Esophagus squamous epithelium (tissue), 5 donors: Measurements from ENCODE around the gene FFAR3. TPM values are rescaled to one million over a fixed set of nuclear protein-coding genes. Genes with fewer than 3 reads are reported as not detected.
"Not testable (repeated sequence)": the region's sequence is repeated elsewhere in the genome, so short reads cannot be mapped to it uniquely, and the experiment has no call there.

ENCODE experiments used
- DNase-seq: peaks from one replicate; lab custom pipeline; 2025; lab: John Stamatoyannopoulos, UW
- H3K27ac ChIP-seq, 4 donors: fragments of 200-600 bp; sonication (generic); one replicate each; pipeline ENCODE4 v1.5.1; 2016 to 2019; ENCODE audit warnings: mild to moderate bottlenecking in 1 of 4
- H3K27me3 ChIP-seq, 4 donors: fragments of 200-600 bp; sonication (generic); 1 replicate in 3 of 4; 2 replicates in 1 of 4; pipeline versions ENCODE4 v1.5.1 to v1.6.0; 2017 to 2021; ENCODE audit warnings: antibody characterized with exemption in 1 of 4
- H3K36me3 ChIP-seq, 3 donors: fragments of 200-600 bp; sonication (generic); one replicate each; pipeline ENCODE4 v1.5.1; 2016 to 2019
- H3K4me1 ChIP-seq, 3 donors: fragments of 200-600 bp; sonication (generic); one replicate each; pipeline ENCODE4 v1.5.1; 2017 to 2019
- H3K4me3 ChIP-seq, 4 donors: fragments of 200-600 bp; sonication (generic); 1 replicate in 3 of 4; 2 replicates in 1 of 4; pipeline ENCODE4 v1.5.1; 2016 to 2019; ENCODE audit warnings: mild to moderate bottlenecking in 2 of 4, moderate library complexity in 1 of 4
- H3K9me3 ChIP-seq, 3 donors: fragments of 200-600 bp; sonication (generic); one replicate each; pipeline ENCODE4 v1.5.1; 2016 to 2019
- POLR2A ChIP-seq, 4 donors: fragments of 450-650 bp; IDR thresholded peaks; one replicate each; pipeline ENCODE4 v1.6.1; 2017; ENCODE audit warnings: antibody characterized with exemption in 4 of 4, mild to moderate bottlenecking in 4 of 4, moderate library complexity in 3 of 4
- WGBS, 2 donors: methylation state at CpG; one replicate each; pipeline ENCODE4 v1.1.5; 2018; 5-methylcytosine and 5-hydroxymethylcytosine counted together
- intact Hi-C: fragments of 100-400 bp; cut with DNase I; formaldehyde crosslinking; loops from one replicate; pipeline ENCODE4 v1.15.0; 2022
- total RNA-seq, 4 donors: library from RNA; depleted of rRNA; stranded (reverse); fragments of >200 nt; gene quantifications; one replicate each; pipeline ENCODE4 v1.1.0, GENCODE V29; 2016
- TF ChIP-seq, protein P1 (sequence below), 6 experiments: fragments of 450-650 bp in 4 of 6; fragments of 200-600 bp in 2 of 6; sonication (generic) in 2 of 6; IDR thresholded peaks; one replicate each; pipeline ENCODE4 v1.5.1; 2016 to 2019; ENCODE audit warnings: antibody characterized with exemption in 6 of 6, mild to moderate bottlenecking in 4 of 6, moderate library complexity in 4 of 6
- donor health status: DM: yes; HTN: yes; CAD: no.

FFAR3 gene
- total RNA-seq, 4 donors from 2014 or later: not detected

DNA sequence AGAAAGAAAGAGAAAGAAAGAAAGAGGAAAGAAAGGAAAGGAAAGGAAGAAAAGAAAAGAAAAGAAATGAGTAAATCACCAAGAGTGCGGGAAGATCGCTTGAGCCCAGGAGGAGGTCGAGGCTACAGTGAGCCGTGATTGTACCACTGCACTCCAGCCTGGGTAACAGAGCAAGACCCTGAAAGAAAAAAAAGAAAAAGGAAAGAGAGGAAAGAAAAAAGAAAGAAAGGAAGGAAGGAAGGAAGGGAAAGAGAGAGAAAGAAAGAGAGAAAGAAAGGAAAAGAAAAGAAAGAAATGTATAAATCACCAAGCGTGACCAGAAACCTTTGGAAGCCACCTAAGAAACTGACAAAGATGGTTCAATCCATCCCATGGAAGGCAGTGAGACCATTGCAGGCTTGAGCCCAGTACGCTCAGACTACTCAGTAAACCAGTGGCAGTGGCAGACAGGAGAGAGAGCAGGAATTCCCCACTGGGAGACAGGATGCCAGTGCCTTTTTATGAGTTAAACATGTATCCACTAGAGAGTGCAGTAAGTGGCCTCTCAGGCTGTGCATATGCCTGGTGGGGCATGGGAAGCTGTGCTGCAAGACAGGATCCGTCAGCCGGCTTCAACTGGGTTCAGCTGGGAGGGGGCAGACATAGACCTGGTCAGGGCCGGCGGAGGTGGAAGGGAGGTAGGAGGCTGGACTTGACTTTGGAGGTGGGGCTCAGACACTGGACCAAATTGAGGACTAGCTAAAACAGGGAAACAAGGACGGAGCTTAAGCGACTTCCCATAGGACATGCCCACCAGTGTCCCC, 17.4 kb downstream of the FFAR3 start:
- Histone ChIP-seq H3K27me3 (peaks cover 0 to 28% (median under 1%) of the 10 kb centered on the region in 4 donors), H3K27ac (no peak overlapping the region), H3K36me3 (no peaks in the 10 kb centered on the region), H3K9me3 (no peaks in the 10 kb centered on the region), H3K4me1 (no peaks in the 10 kb centered on the region), H3K4me3 (no peak overlapping the region)
- TF ChIP-seq, protein P1, sequence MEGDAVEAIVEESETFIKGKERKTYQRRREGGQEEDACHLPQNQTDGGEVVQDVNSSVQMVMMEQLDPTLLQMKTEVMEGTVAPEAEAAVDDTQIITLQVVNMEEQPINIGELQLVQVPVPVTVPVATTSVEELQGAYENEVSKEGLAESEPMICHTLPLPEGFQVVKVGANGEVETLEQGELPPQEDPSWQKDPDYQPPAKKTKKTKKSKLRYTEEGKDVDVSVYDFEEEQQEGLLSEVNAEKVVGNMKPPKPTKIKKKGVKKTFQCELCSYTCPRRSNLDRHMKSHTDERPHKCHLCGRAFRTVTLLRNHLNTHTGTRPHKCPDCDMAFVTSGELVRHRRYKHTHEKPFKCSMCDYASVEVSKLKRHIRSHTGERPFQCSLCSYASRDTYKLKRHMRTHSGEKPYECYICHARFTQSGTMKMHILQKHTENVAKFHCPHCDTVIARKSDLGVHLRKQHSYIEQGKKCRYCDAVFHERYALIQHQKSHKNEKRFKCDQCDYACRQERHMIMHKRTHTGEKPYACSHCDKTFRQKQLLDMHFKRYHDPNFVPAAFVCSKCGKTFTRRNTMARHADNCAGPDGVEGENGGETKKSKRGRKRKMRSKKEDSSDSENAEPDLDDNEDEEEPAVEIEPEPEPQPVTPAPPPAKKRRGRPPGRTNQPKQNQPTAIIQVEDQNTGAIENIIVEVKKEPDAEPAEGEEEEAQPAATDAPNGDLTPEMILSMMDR (IDR thresholded peaks at IDR 0.05): no peak
- TF ChIP-seq POLR2A (IDR thresholded peaks at IDR 0.05): no peak
- WGBS, 2 donors: 76 to 85% methylated on average over 11 to 12 of the region's 12 CpGs
- intact Hi-C loops: no loop called here
- DNase-seq: no peak

DNA sequence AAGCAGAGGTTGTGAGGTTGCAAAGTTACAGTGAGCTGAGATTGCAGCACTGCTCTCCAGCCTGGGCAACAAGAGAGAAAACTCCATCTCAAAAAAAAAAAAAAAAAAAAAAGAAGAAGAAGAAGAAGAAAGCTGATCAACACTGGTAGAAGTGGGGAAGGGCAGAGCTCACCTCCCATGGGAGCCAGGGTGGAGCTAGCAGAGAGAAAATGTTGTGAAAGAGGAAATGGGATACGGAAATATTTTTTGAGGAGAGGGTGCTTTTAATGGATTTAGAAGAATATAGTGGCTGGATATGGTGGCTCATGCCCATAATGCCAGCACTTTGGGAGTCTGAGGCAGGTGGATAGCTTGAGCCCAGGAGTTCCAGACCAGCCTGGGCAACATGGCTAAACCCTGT, 19.4 kb downstream of the FFAR3 start:
- no peak for TF ChIP-seq POLR2A (IDR thresholded peaks at IDR 0.05)
- TF ChIP-seq, protein P1 (IDR thresholded peaks at IDR 0.05): no peak
- no peak for DNase-seq
- no peaks in the 10 kb centered on the region for H3K4me1 ChIP-seq
- H3K27ac ChIP-seq: no peak overlapping the region
- H3K4me3 ChIP-seq: no peak overlapping the region
- WGBS, 2 donors: 18 to 43% methylated on average over 1 of the region's 1 CpG
- peaks cover 0 to 46% (median 2%) of the 10 kb centered on the region in 4 donors for H3K27me3 ChIP-seq
- H3K36me3 ChIP-seq: no peaks in the 10 kb centered on the region
- no peaks in the 10 kb centered on the region for H3K9me3 ChIP-seq
- intact Hi-C loops: no loop called here

DNA sequence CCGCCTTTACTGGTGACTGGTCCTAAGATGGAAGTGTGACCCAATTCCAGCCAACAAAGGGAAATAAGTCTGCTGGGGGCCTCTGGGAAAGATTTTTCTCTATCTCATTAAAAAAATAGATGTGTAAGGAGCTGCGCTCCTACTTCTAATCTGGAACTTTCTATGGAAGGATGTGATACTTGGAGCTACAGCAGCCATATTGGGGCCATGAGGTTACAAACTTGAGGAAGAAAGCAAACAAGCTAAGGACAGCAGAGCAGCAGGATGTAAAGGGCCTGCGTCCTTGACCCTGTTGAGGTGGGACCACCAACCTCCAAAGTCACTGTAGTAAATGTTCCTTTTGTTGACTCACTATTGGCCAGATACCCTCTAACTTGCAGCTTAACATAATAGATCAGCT, 20.1 kb downstream of the FFAR3 start:
- no peak for DNase-seq
- intact Hi-C loops: no loop called here

DNA sequence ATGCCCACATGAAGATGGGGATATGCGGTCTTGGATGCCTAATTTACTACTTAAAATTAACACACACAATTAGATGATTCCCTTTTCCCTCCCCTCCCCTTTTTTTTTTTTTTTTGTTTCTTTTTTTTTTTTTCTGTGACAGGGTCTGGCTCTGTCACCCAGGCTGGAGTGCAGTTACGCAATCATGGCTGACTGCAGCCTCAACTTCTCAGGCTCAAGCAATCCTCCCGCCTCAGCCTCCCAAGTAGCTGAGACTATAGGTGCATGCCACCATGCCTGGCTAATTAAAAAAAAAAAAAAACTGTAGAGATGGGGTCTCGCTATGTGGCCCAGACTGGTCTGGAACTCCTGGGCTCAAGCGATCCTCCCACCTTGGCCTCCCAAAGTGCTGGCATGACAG, 21.3 kb downstream of the FFAR3 start:
- WGBS, 2 donors: 88 to 89% methylated on average over 4 of the region's 5 CpGs
- intact Hi-C loops: not testable (repeated sequence)

More for the DNA sequence above, 20.1 kb downstream of the FFAR3 start:
- 86 to 100% methylated on average over 3 of the region's 3 CpGs for WGBS, 2 donors
- peaks cover 0 to 48% (median 2%) of the 10 kb centered on the region in 4 donors for H3K27me3 ChIP-seq
- H3K4me3 ChIP-seq: no peak overlapping the region
- no peak overlapping the region for H3K27ac ChIP-seq
- no peaks in the 10 kb centered on the region for H3K4me1 ChIP-seq
- no peaks in the 10 kb centered on the region for H3K9me3 ChIP-seq
- TF ChIP-seq, protein P1 (IDR thresholded peaks at IDR 0.05): no peak
- TF ChIP-seq POLR2A (IDR thresholded peaks at IDR 0.05): no peak
- H3K36me3 ChIP-seq: no peaks in the 10 kb centered on the region

DNA sequence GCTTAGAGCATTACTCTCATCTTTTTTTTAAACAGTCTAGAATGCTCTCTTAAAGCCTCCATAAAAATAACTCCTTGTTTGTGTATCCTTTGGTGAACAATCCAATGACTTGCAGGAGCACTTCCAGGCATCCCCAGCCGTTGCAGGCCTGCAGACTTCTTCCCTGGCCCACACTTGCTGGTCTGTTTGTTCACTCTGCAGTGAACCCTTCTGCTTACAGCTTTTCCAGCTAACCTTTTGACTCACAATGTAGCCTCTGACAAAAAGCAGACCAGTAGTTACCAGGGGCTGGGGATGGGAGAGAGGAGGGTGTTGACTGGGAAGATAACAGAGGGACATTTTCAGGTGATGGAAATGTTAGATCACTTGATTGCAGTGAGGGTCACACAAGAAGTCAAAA, 21.7 kb downstream of the FFAR3 start:
- WGBS, 2 donors: 25 to 56% methylated on average over 1 of the region's 1 CpG
- H3K27me3 ChIP-seq: peaks cover 0 to 58% (median 2%) of the 10 kb centered on the region in 4 donors
- peaks cover 0 to under 1% (median 0%) of the 10 kb centered on the region in 3 donors for H3K9me3 ChIP-seq
- TF ChIP-seq POLR2A (IDR thresholded peaks at IDR 0.05): no peak
- TF ChIP-seq, protein P1 (IDR thresholded peaks at IDR 0.05): no peak
- H3K27ac ChIP-seq: no peak overlapping the region
- no peak for DNase-seq
- H3K4me3 ChIP-seq: no peak overlapping the region
- no peaks in the 10 kb centered on the region for H3K36me3 ChIP-seq
- intact Hi-C loops: no loop called here
- H3K4me1 ChIP-seq: no peaks in the 10 kb centered on the region

More for the DNA sequence above, 21.3 kb downstream of the FFAR3 start:
- H3K27me3 ChIP-seq: peaks cover 0 to 54% (median 2%) of the 10 kb centered on the region in 4 donors
- H3K9me3 ChIP-seq, H3K4me3 ChIP-seq, H3K36me3 ChIP-seq, DNase-seq, H3K27ac ChIP-seq, H3K4me1 ChIP-seq: not testable (repeated sequence)
